ENCODE results near the gene SLC6A1.
A peak's percentile ranks its signal among the peaks of the same experiment; 100 is the strongest.

Gene SLC6A1

GRCh38 chr3:10992017-10992942 is at the start of gene SLC6A1:
SLC6A1 (plus strand) TSS chr3:10992748; CDS start chr3:11017212, 24,464 bp downstream.
- DNase-seq = no peak

GRCh38 chr3:10944866-10945265 is 47.7 kb upstream of the SLC6A1 start:
- DNase-seq = no peak

- peak; percentile 67 for DNase-seq
These were observed 46.8 kb upstream of the SLC6A1 start for GRCh38 chr3:10945683-10946287.

- DNase-seq = no peak
These were observed 46.0 kb upstream of the SLC6A1 start for GRCh38 chr3:10946526-10946925.

GRCh38 chr3:10948326-10948725 is 44.2 kb upstream of the SLC6A1 start:
- no peak for DNase-seq

GRCh38 chr3:10949197-10949596 is 43.4 kb upstream of the SLC6A1 start:
- DNase-seq = no peak

GRCh38 chr3:10950476-10951294 is 41.9 kb upstream of the SLC6A1 start:
- DNase-seq = no peak

- no peak for DNase-seq
These were observed 41.1 kb upstream of the SLC6A1 start for GRCh38 chr3:10951295-10951926.

- no peak for DNase-seq
These were observed 40.0 kb upstream of the SLC6A1 start for GRCh38 chr3:10952525-10952924.

GRCh38 chr3:10954740-10955139 is 37.8 kb upstream of the SLC6A1 start:
- no peak for DNase-seq

- no peak for DNase-seq
These were observed 36.7 kb upstream of the SLC6A1 start for GRCh38 chr3:10955711-10956453.

GRCh38 chr3:10956531-10956930 is 36.0 kb upstream of the SLC6A1 start:
- no peak for DNase-seq

- no peak for DNase-seq
These were observed 35.6 kb upstream of the SLC6A1 start for GRCh38 chr3:10956986-10957385.

- no peak for DNase-seq
These were observed 34.4 kb upstream of the SLC6A1 start for GRCh38 chr3:10957976-10958749.

GRCh38 chr3:10960255-10960654 is 32.3 kb upstream of the SLC6A1 start:
- DNase-seq = no peak

- no peak for DNase-seq
These were observed 30.6 kb upstream of the SLC6A1 start for GRCh38 chr3:10961921-10962320.

GRCh38 chr3:10962481-10963036 is 30.0 kb upstream of the SLC6A1 start:
- DNase-seq = no peak

- DNase-seq = no peak
These were observed 27.9 kb upstream of the SLC6A1 start for GRCh38 chr3:10964537-10965167.

- DNase-seq = no peak
These were observed 24.1 kb upstream of the SLC6A1 start for GRCh38 chr3:10968401-10968800.

GRCh38 chr3:10970306-10970960 is 22.1 kb upstream of the SLC6A1 start:
- DNase-seq = no peak

Data from activated CD4-positive, CD25-positive, alpha-beta regulatory T cell treated with anti-CD3 and anti-CD28 coated beads, Interleukin-2, amount 50 U/mL, for 72 hours (primary cell).